DMS114 treated with DMSO at 0.1 percent for 48 hours (cell line): ENCODE results near the gene SLC12A5.
"Not testable (repeated sequence)": the region's sequence is repeated elsewhere in the genome, so short reads cannot be mapped to it uniquely, and the experiment has no call there.

Source experiments
- DNase-seq: peaks from one replicate; lab custom pipeline; 2025; ENCODE audit not compliant: unreplicated experiment; lab: John Stamatoyannopoulos, UW

The SLC12A5 gene

GRCh38 chr20:46073443-46073842 lies 44.4 kb downstream of the SLC12A5 start:
- DNase-seq: no peak

GRCh38 chr20:46074006-46074405 lies 45.0 kb downstream of the SLC12A5 start:
- DNase-seq: no peak

GRCh38 chr20:46076806-46077205 lies 47.8 kb downstream of the SLC12A5 start:
- no peak for DNase-seq

- no peak for DNase-seq
Measured at GRCh38 chr20:46077642-46078305, 48.8 kb downstream of the SLC12A5 start.

GRCh38 chr20:46078954-46079353 lies 49.9 kb downstream of the SLC12A5 start:
- no peak for DNase-seq

- DNase-seq: no peak
Measured at GRCh38 chr20:46081074-46081473, 52.1 kb downstream of the SLC12A5 start.

- no peak for DNase-seq
Measured at GRCh38 chr20:46083101-46083500, 54.1 kb downstream of the SLC12A5 start.

GRCh38 chr20:46083531-46084061 lies 54.6 kb downstream of the SLC12A5 start:
- DNase-seq: no peak

GRCh38 chr20:46084805-46085178 lies 55.8 kb downstream of the SLC12A5 start:
- DNase-seq: no peak

- no peak for DNase-seq
Measured at GRCh38 chr20:46085179-46085851, 56.3 kb downstream of the SLC12A5 start.

GRCh38 chr20:46087161-46087560 lies 58.1 kb downstream of the SLC12A5 start:
- no peak for DNase-seq

- DNase-seq: peak; percentile 11
Measured at GRCh38 chr20:46088409-46089166, 59.6 kb downstream of the SLC12A5 start.

GRCh38 chr20:46089167-46089416 lies 60.1 kb downstream of the SLC12A5 start:
- no peak for DNase-seq

GRCh38 chr20:46089417-46090388 lies 60.7 kb downstream of the SLC12A5 start, which contains the start of gene NCOA5:
NCOA5 (minus strand) TSS chr20:46089962; CDS start chr20:46079424, 10,538 bp downstream.
- peak; percentile 84 for DNase-seq

GRCh38 chr20:46091622-46092535 lies 62.9 kb downstream of the SLC12A5 start:
- not testable (repeated sequence) for DNase-seq

- DNase-seq: no peak
Measured at GRCh38 chr20:46093531-46093930, 64.5 kb downstream of the SLC12A5 start.

- no peak for DNase-seq
Measured at GRCh38 chr20:46099491-46100287, 70.7 kb downstream of the SLC12A5 start.

GRCh38 chr20:46100444-46100843 lies 71.4 kb downstream of the SLC12A5 start:
- DNase-seq: not testable (repeated sequence)

- DNase-seq: no peak
Measured at GRCh38 chr20:46100988-46101387, 72.0 kb downstream of the SLC12A5 start.
